ENCODE data around the gene PTX4.
"Not testable (repeated sequence)": the region's sequence is repeated elsewhere in the genome, so short reads cannot be mapped to it uniquely, and the experiment has no call there.

The PTX4 gene

DNA sequence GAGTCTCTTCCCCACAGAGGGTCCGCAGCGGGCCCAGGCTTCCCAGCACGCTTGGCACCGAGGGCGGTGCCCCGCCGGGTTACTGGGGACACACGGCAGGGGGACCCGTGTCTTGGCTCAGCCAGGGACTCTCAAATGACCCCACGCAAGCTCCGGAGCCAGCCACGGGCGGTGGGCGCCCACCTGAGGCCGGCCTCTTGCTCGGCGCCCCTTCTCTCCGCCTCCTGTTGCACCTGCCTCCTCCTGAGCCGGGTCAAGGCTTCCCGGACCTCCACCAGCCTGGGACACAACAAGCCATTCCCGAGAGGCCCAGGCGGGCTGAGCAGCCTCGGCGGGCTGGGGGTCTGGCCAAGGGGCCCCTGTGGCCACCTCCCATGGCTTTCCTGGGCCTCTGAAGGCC is 46.0 kb downstream of the PTX4 start:
- Histone ChIP-seq H3K27me3 (ENCODE audit: insufficient read depth, low read length, poor library complexity) (no peaks in the 10 kb centered on the region), H3K9me3 (ENCODE audit: insufficient read depth, low read length, severe bottlenecking) (no peaks in the 10 kb centered on the region), H3K79me2 (ENCODE audit: insufficient read depth, low read length) (no peaks in the 10 kb centered on the region), H3K27ac (ENCODE audit: low read length) (no peak overlapping the region), H3K4me2 (ENCODE audit: insufficient read depth, low read length) (no peak overlapping the region), H3K36me3 (ENCODE audit: insufficient read depth, low read length) (peaks cover 18% of the 10 kb centered on the region), H3K4me3 (ENCODE audit: low read depth in 1 of 2, low read length in 2 of 2) (no peak overlapping the region), H3K4me1 (ENCODE audit: insufficient read depth, low read length) (no peaks in the 10 kb centered on the region), H3K9ac (ENCODE audit: low read depth, low read length) (no peak overlapping the region), H2AFZ (ENCODE audit: low read depth, low read length) (no peak overlapping the region), H4K20me1 (ENCODE audit: insufficient read depth, low read length) (no peaks in the 10 kb centered on the region)
- ATAC-seq (ENCODE audit: insufficient read depth, low read depth) = no peak
- no peak for DNase-seq
- TF ChIP-seq EZH2 (IDR thresholded peaks at IDR 0.05; ENCODE audit: borderline replicate concordance, low read depth, low read length, severe bottlenecking) = no peak
- TF ChIP-seq, protein P1, sequence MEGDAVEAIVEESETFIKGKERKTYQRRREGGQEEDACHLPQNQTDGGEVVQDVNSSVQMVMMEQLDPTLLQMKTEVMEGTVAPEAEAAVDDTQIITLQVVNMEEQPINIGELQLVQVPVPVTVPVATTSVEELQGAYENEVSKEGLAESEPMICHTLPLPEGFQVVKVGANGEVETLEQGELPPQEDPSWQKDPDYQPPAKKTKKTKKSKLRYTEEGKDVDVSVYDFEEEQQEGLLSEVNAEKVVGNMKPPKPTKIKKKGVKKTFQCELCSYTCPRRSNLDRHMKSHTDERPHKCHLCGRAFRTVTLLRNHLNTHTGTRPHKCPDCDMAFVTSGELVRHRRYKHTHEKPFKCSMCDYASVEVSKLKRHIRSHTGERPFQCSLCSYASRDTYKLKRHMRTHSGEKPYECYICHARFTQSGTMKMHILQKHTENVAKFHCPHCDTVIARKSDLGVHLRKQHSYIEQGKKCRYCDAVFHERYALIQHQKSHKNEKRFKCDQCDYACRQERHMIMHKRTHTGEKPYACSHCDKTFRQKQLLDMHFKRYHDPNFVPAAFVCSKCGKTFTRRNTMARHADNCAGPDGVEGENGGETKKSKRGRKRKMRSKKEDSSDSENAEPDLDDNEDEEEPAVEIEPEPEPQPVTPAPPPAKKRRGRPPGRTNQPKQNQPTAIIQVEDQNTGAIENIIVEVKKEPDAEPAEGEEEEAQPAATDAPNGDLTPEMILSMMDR (IDR thresholded peaks at IDR 0.05; ENCODE audit: borderline replicate concordance, extremely low read depth, low read length, poor library complexity, severe bottlenecking) = no peak

DNA sequence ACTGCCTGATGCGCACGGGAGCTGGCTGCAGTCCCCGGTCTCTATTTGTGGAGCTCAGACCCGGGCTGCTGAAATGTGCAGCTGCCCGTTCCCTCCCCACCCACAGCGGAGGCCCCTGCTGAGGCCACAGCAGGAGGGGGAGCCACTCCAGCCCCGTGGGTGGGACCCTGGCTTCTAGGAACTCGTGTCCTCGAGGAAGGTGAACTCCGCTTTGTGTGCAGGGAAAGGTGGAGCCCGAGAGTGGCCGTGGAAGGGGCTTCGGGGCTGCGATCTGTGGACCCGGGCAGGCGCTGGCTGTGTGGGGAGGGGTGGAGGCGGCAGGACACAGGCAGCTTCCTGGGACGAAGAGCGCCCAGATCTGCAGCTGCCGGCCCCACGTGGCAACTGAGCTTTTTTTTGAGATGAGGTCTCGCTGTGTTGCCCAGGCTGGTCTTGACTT is 47.3 kb downstream of the PTX4 start:
- no peaks in the 10 kb centered on the region for H3K27me3 ChIP-seq (ENCODE audit: insufficient read depth, low read length, poor library complexity)
- no peak overlapping the region for H2AFZ ChIP-seq (ENCODE audit: low read depth, low read length)
- H3K4me1 ChIP-seq (ENCODE audit: insufficient read depth, low read length) = no peaks in the 10 kb centered on the region
- ATAC-seq (ENCODE audit: insufficient read depth, low read depth) (no peak), DNase-seq (no peak)
- no peak overlapping the region for H3K27ac ChIP-seq (ENCODE audit: low read length)
- no peaks in the 10 kb centered on the region for H3K9me3 ChIP-seq (ENCODE audit: insufficient read depth, low read length, severe bottlenecking)
- peaks cover 7% of the 10 kb centered on the region for H3K36me3 ChIP-seq (ENCODE audit: insufficient read depth, low read length)
- no peak overlapping the region for H3K9ac ChIP-seq (ENCODE audit: low read depth, low read length)
- H3K4me3 ChIP-seq (ENCODE audit: low read depth in 1 of 2, low read length in 2 of 2) = no peak overlapping the region
- no peak for TF ChIP-seq EZH2 (IDR thresholded peaks at IDR 0.05; ENCODE audit: borderline replicate concordance, low read depth, low read length, severe bottlenecking)
- TF ChIP-seq, protein P1 (IDR thresholded peaks at IDR 0.05; ENCODE audit: borderline replicate concordance, extremely low read depth, low read length, poor library complexity, severe bottlenecking) = no peak
- H4K20me1 ChIP-seq (ENCODE audit: insufficient read depth, low read length) = no peaks in the 10 kb centered on the region
- no peak overlapping the region for H3K4me2 ChIP-seq (ENCODE audit: insufficient read depth, low read length)
- H3K79me2 ChIP-seq (ENCODE audit: insufficient read depth, low read length) = no peaks in the 10 kb centered on the region

DNA sequence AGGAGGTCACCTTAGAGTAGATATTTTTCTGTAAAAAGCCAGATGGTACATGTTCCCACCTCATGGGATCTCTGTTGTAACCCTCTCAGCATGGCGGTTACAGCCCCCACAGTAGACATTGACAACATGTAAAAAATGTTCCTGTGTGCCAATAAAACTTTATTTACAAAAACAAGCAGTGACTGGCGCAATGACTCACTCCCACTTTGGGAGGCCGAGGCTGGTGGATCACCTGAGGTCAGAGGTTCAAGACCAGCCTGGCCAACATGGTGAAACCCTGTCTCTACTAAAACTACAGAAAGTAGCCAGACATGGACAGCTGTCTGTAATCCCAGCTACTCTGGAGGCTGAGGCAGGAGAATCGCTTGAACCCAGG is 49.1 kb downstream of the PTX4 start:
- H3K9me3 ChIP-seq (ENCODE audit: insufficient read depth, low read length, severe bottlenecking); H2AFZ ChIP-seq (ENCODE audit: low read depth, low read length); H3K4me1 ChIP-seq (ENCODE audit: insufficient read depth, low read length); H3K4me3 ChIP-seq (ENCODE audit: low read depth in 1 of 2, low read length in 2 of 2); H3K9ac ChIP-seq (ENCODE audit: low read depth, low read length); H3K36me3 ChIP-seq (ENCODE audit: insufficient read depth, low read length); H3K27me3 ChIP-seq (ENCODE audit: insufficient read depth, low read length, poor library complexity); DNase-seq; H3K27ac ChIP-seq (ENCODE audit: low read length); ATAC-seq (ENCODE audit: insufficient read depth, low read depth); H4K20me1 ChIP-seq (ENCODE audit: insufficient read depth, low read length); H3K4me2 ChIP-seq (ENCODE audit: insufficient read depth, low read length); H3K79me2 ChIP-seq (ENCODE audit: insufficient read depth, low read length): not testable (repeated sequence)

DNA sequence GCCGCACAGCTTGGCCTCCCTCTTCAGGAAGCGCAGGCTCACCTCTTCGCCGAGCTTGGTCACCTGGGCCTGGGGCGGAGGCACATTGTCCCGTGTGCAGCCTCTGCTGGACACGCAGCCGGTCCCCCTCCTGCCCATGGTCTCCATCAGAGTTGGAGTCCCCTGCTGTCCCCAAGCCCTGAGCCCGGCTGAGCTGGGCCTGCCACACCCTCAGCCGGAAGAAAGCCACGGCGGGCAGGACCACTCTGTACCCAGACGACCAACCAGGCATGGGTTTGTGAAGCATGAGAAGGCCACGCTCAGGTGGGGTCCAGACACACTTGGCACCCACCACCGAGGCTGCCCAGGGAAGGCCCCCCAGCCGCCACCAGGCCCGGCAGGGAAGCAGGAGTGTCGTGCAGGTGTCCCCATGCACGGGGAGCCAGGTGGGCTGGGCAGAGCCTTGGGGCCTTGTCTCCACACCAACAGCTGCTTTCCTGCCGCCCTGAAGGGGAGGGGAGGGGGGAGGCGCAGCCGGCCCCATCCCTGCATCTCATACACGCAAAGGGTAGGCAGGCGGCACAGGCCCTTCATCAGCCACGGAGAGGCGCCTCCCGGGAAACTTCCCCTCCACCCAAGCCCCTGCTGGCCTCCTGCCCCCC is 49.6 kb downstream of the PTX4 start:
- TF ChIP-seq EZH2 (IDR thresholded peaks at IDR 0.05; ENCODE audit: borderline replicate concordance, low read depth, low read length, severe bottlenecking) = no peak
- TF ChIP-seq, protein P1 (IDR thresholded peaks at IDR 0.05; ENCODE audit: borderline replicate concordance, extremely low read depth, low read length, poor library complexity, severe bottlenecking) = no peak
- Histone ChIP-seq H3K27ac (ENCODE audit: low read length) (no peak overlapping the region), H3K4me1 (ENCODE audit: insufficient read depth, low read length) (no peaks in the 10 kb centered on the region), H3K4me3 (ENCODE audit: low read depth in 1 of 2, low read length in 2 of 2) (no peak overlapping the region), H4K20me1 (ENCODE audit: insufficient read depth, low read length) (no peaks in the 10 kb centered on the region), H3K4me2 (ENCODE audit: insufficient read depth, low read length) (no peak overlapping the region), H3K79me2 (ENCODE audit: insufficient read depth, low read length) (no peaks in the 10 kb centered on the region), H3K36me3 (ENCODE audit: insufficient read depth, low read length) (no peaks in the 10 kb centered on the region), H3K9ac (ENCODE audit: low read depth, low read length) (no peak overlapping the region), H3K27me3 (ENCODE audit: insufficient read depth, low read length, poor library complexity) (no peaks in the 10 kb centered on the region), H3K9me3 (ENCODE audit: insufficient read depth, low read length, severe bottlenecking) (no peaks in the 10 kb centered on the region), H2AFZ (ENCODE audit: low read depth, low read length) (no peak overlapping the region)
- ATAC-seq (ENCODE audit: insufficient read depth, low read depth) (no peak), DNase-seq (no peak)

Data from DND-41 (cell line).